A549 treated with CORT108297 at 1 μM for 4 hours (cell line): Measurements from ENCODE around the gene SAMHD1. TPM values are rescaled to one million over a fixed set of nuclear protein-coding genes. Genes with fewer than 3 reads are reported as not detected.

Experiments used
- total RNA-seq: library from RNA; stranded (reverse); fragments of 200-300 nt; extraction: Qiagen RNA extraction; gene quantifications from 5 replicates; pipeline ENCODE4 v1.2.3, GENCODE V29; 2022

The SAMHD1 gene
- total RNA-seq, result 6.3 to 7.4 TPM (median 6.8 TPM) in 5 replicates

GRCh38 chr20:36951198-36951978 is at the start of gene SAMHD1:
SAMHD1 (minus strand) TSS chr20:36951708; CDS start chr20:36951643, 65 bp downstream.

GRCh38 chr20:36875702-36876472 is 75.6 kb downstream of the SAMHD1 start, which contains the start of gene TLDC2:
TLDC2 (plus strand) TSS chr20:36876138; CDS start chr20:36876175, 37 bp downstream.

Other genes with a start within 250 kb of the SAMHD1 start
- 19.9 to 22.3 TPM (median 21.5 TPM) in 5 replicates for gene NDRG3, start 205.6 kb downstream of the SAMHD1 start, total RNA-seq
- gene DSN1, start 177.9 kb downstream of the SAMHD1 start, total RNA-seq, result 23.1 to 31.0 TPM (median 24.7 TPM) in 5 replicates
- gene TLDC2, start 75.6 kb downstream of the SAMHD1 start, total RNA-seq, result 0.07 TPM in 1 of 5 replicates, not detected in the others
- 8.8 to 10.7 TPM (median 9.6 TPM) in 5 replicates for gene RBL1, start 144.3 kb upstream of the SAMHD1 start, total RNA-seq
- 249 to 270 TPM (median 262 TPM) in 5 replicates for gene RPN2, start 227.6 kb upstream of the SAMHD1 start, total RNA-seq
- 0.68 to 1.3 TPM (median 0.93 TPM) in 5 replicates for gene MROH8, start 227.8 kb upstream of the SAMHD1 start, total RNA-seq